ENCODE data around the gene CDKN3.
"Not testable (repeated sequence)": the region's sequence is repeated elsewhere in the genome, so short reads cannot be mapped to it uniquely, and the experiment has no call there.

DNA sequence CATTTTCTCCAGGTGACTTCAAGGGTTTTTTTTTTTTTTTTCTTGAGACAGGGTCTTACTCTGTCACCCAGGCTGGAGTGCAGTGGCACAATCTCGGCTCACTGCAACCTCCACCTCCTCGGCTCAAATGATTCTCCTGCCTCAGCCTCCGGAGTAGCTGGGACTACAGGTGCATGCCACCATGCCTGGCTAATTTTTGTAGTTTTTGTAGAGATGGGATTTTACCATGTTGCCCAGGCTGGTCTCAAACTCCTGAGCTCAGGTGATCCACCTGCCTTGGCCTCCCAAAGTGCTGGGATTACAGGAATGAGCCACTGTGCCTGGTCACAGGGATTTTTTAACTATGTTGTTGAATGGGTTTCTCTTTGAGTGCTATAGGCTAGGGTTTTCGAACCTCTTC, 41.1 kb downstream of the CDKN3 start:
- TF ChIP-seq, protein P1, sequence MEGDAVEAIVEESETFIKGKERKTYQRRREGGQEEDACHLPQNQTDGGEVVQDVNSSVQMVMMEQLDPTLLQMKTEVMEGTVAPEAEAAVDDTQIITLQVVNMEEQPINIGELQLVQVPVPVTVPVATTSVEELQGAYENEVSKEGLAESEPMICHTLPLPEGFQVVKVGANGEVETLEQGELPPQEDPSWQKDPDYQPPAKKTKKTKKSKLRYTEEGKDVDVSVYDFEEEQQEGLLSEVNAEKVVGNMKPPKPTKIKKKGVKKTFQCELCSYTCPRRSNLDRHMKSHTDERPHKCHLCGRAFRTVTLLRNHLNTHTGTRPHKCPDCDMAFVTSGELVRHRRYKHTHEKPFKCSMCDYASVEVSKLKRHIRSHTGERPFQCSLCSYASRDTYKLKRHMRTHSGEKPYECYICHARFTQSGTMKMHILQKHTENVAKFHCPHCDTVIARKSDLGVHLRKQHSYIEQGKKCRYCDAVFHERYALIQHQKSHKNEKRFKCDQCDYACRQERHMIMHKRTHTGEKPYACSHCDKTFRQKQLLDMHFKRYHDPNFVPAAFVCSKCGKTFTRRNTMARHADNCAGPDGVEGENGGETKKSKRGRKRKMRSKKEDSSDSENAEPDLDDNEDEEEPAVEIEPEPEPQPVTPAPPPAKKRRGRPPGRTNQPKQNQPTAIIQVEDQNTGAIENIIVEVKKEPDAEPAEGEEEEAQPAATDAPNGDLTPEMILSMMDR (IDR thresholded peaks at IDR 0.05) = not testable (repeated sequence)
- TF ChIP-seq EP300 (IDR thresholded peaks at IDR 0.05) = not testable (repeated sequence)

Data from stomach (tissue), 4 donors.